ENCODE results near the gene OR4D10.
A peak's percentile ranks its signal among the peaks of the same experiment; 100 is the strongest.
"Not testable (repeated sequence)": the region's sequence is repeated elsewhere in the genome, so short reads cannot be mapped to it uniquely, and the experiment has no call there.

OR4D10 gene

DNA sequence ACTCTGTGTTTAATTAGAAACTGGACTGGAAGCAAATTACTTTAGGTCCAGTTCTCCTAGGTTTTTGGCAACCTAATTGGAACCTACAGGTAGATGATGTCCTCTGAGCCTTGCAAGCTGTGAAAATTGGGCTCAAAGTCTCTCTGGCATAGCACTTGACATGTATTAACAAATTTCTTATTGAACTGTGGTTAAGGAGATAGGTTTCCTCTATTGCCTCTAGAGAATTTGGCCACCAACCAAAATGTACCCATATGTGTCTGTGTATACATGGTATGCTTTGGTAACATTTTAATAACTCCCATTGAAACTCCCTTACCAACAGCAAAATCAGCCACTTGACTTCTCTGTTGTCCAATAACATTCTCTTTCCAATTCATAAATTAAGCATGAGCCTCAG, at the start of gene OR4D10:
Gene OR4D10, plus strand, starts transcription at position 301 of the 400 bp plus-strand sequence. CDS start 4,115 bp downstream, outside the sequence.
- no peak for DNase-seq

DNA sequence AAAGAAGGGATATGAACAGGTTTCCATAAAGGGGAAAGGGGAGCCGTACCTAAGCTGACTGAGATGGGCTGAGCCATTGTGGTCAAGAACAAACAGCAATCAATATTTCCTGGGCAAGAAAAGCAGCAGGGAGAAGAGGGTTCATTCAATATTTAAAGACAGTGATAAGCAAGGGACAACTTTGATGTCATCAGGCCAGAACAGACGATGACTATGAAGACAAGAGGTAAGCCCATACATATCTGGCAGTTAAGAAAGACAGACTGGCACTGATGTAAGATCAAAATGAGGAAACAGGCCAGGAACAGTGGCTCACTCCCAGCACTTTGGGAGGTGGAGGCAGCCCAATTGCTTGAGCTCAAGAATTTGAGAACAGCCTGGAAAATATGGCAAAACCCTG, 49.3 kb upstream of the OR4D10 start:
- no peak for DNase-seq

DNA sequence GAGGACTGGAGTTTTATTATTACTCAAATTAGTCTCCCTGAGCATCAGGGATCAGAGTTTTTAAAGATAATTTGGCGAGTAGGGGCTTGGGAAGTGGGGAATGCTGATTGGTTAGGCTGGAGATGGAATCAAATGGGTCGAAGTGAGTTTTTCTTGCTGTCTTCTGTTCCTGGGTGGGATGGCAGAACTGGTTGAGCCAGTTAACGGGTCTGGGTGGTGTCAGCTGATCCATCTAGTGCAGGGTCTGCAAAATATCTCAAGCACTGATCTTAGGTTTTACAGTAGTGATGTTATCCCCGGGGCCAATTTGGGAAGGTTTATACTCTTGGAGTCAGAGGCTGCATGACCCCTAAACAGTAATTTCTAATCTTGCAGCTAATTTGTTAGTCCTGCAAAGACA, 48.0 kb upstream of the OR4D10 start:
- DNase-seq: no peak

DNA sequence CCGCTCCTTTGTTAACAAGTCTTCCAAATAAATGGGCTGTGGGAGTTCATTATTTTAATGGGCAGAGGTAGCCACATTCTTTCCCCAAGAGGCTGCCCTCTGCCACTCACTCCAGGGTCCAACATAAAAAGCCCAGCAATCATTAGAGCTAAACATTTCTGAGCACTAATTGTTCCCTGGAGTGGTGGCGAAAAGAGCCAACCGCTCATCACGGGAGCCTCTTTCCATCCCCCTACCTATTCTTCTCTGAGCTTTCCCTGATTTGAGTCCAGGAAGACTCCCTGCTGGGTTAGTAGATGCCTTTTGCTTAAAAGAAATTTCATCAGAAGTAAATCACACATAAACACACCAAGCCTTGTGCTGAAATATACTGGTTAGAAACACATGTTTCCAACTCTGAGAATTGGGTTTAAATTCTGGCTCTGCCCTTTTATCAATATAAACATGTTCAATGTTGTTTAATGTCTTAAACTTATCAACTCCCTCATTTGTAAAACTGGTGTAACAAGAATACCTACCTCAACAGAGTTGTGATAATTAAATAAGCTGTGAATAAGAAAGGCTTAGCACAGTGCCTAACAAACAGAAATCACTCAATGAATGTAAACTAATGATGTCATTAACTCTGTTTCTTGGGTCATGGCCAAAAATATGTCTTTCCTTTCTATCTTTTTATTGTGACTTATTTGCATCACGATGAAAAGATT, 46.6 kb upstream of the OR4D10 start, which contains the start of gene OR5A2:
Gene OR5A2, minus strand, starts transcription at position 53 of the 707 bp plus-strand sequence. CDS start 3,460 bp downstream, outside the sequence.
- DNase-seq: peak; percentile 77

DNA sequence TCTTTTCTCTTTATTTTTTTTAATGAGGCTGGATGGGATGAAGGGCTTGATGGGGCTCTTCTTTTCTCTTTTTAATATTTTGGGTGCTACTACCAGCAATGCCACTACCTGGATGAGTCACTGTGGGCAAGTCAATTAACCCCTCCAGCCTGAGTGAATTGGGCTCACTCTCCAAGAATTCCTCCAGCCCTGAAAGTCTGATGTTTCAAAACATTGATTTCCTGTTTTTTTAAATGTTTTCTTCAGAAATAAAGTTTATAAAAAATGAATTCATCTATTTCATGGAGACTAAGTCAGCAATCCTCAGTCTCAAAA, 46.1 kb upstream of the OR4D10 start:
- DNase-seq: no peak

DNA sequence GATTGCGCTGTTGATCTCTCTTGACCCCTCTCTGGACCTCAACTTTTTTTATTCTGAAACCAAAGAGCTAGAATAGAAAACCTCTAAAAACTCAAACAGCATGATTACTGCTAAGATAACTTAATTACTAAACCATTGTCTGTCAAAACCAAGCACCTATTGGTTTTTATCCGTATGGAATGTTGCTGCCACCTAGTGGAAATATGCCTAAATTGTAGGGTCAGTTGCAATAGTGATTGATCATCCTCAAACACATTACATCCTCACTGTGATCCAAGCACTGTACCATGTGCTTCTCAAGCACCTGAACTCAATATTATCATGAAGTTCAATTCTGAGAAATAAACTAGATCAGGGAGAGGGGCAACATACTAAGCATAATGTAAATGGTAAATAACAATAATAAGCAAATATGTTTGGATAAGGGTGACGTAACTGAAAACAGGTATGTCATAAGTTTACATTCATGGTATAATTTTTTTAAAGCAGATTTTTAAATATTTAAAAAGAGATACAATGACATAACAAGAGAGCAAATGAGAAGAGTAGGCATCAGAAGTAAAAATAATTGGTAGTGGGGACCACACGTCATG, 43.1 kb upstream of the OR4D10 start:
- peak; percentile 50 for DNase-seq

DNA sequence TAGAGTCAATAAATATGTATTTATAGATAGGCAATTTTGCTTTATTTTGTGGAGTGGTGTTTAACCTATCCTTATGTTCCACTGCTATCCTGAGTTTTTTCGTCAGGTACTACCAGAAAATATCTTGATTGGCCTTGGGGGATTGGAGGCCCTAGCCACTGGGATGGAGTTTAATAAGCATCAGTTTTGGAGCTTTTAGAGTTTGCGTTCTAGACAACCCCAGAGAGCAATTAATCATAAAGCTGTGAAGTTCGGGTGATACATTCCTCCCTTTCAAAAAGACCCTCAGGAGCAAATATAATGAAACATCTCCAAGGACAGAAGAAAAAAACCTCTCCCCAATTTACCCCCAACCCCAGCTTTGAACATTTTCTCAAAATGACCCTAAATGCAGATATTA, 36.9 kb upstream of the OR4D10 start, which contains the start of gene OR5A1:
Gene OR5A1, plus strand, starts transcription at position 301 of the 400 bp plus-strand sequence. CDS start 6,700 bp downstream, outside the sequence.
- no peak for DNase-seq

DNA sequence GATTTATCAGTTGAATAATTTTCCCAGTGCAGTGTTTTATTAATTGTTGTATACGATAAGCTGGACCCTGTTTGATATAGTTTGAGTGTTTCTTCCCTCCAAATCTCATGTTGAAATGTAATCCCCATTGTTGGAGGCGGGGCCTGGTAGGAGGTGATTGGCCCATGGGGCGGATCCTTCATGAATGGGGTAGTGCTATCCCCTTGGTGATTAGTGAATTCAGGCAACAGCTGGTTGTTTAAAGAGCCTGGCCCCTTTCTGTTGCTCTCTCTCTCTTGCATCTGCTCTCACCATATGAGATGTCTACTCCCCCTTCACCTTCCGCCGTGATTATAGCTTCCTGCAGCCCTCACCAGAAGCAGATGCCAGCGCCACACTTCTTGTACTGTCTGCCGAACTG, 35.3 kb upstream of the OR4D10 start:
- no peak for DNase-seq

DNA sequence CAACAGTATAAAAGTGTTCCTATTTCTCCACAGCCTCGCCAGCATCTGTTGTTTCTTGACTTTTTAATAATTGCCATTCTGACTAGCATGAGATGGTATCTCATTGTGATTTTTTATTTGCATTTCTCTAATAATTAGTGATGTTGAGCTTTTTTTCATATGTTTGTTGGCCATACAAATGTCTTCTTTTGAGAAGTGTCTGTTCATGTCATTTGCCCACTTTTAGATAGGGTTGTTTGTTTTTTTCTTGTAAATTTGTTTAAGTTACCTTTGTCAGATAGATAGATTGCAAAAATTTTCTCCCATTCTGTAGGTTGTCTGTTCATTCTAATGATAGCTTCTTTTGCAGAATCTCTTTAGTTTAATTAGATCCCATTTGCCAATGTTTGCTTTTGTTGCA, 27.5 kb upstream of the OR4D10 start:
- DNase-seq: not testable (repeated sequence)

DNA sequence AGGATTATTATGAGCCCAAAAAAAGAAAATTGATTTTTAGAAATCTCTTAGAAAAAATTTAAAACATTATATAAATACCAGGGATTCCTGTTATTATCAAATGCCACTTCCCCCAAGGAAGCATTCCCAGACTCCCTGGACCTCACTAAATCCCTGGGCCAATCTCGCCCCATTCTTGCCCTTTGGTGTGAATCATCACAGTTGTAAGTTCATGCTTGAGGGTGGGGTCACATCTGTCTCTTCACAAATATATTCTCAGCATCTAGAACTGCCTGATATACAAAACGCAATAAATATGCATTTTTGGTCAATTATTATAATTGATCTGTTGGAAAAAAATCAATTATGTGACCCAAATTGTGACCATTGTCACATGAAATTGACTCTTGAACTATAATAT, 24.6 kb upstream of the OR4D10 start:
- DNase-seq: no peak

DNA sequence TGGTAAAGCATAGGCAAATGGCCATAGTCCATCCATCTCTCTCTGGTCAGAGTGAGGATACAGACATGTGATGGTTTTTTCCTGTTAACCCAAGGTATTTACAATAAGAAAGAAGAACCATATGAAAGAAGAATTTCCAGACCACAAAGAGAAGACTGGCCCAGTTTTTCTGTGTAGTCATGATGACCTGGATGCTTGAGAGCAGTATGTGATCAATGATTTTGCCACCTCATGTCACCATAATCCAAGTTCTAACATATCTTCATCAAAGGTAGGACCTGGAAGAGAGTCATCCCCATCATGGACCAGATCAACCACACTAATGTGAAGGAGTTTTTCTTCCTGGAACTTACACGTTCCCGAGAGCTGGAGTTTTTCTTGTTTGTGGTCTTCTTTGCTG, 16.5 kb upstream of the OR4D10 start, which contains the start of gene OR4D6:
Gene OR4D6, plus strand, starts transcription at position 301 of the 400 bp plus-strand sequence. Its CDS starts 0 bp downstream, at position 301.
- DNase-seq: no peak

DNA sequence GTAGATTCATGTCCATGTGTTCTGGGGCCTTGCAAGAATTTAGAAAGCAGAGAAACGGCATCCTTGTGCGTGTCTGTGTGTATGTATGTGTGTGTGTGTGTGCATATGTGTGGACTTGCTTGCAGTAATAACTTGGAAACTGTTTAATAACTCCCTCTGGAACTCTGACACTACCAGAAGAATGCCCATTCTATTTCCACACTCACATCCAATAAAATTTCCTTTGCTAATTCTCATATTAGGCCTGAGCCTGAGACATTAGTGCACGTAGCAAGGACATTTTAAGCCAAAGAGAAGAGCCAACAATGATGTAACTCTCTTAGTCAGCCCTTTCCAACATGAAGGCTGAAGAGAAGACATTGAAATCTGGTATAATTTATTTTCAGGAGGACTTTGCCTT, 13.2 kb upstream of the OR4D10 start:
- DNase-seq: no peak

DNA sequence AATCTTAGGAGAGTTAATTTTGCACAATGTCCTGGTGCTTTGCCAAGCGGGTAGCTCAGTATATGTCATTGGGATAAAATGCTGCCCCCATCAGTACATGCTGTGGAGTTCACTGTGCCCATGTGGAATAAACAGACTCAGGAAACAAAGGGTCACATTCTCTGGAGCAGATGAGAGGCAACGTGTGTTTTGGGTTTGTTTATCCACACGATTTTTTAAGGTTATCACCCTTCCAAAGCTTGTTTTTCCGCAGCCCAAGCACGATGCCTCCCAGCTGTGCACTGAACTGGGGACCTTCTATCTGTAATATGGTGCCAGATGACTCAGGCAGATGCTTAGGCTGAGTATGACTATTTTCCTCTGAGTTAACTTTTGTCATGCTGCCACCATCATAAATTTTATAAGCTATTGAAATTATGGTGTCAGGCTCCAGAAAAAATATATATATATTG, 9.9 kb upstream of the OR4D10 start:
- no peak for DNase-seq

DNA sequence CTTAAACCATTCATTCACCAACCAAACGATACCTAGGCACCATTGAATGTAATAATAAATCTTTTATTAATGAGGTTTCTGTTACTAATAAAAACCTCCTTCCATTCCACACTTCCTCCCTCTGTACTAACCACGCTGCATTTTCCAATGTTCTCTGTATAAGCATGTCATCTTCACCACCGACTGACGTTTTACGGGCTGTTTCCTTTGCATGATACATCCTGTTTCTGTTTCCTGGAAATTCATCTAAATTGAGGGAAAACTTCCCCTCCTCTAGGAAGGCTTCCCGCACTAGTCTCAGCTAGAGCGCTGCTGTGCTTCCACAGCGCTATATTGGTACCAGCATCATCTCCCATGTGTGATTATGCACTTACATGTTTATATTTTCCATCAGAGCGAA, 2.1 kb downstream of the OR4D10 start:
- DNase-seq: no peak

DNA sequence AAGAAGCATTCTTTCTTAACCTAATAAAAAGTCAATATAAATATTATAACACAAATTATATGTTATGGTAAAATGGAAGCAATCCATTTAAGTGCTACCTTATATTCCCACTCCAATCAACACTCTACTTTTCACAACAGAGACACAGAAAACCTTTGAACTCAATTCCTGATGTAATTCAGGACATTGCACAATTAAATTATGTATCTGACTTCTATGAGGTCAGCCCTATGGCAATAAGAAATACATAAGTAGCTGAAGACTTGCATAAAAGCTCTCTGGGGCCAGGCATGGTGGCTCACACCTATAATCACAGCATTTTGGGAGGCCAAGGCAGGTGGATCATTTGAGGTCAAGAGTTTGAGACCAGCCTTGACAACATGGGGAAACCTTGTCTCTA, 6.8 kb downstream of the OR4D10 start:
- DNase-seq: no peak

DNA sequence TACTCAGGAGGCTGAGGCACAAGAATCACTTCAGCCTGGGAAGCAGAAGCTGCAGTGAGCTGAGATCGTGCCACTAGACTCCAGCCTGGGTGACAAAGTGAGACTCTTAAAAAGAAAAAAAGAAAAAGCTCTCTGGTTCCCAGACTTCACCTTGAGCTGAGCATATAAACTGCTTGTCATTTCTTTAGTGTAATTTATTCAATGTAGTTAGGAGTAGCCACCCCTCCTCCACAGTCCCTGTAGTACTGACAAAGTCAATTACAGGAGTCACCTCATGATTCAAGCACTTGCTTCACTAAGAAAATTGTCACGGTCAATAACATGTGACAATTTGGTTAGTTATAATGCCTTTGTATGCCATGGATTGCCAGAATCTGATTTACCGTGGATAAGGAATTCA, 7.2 kb downstream of the OR4D10 start:
- DNase-seq: peak; percentile 1

DNA sequence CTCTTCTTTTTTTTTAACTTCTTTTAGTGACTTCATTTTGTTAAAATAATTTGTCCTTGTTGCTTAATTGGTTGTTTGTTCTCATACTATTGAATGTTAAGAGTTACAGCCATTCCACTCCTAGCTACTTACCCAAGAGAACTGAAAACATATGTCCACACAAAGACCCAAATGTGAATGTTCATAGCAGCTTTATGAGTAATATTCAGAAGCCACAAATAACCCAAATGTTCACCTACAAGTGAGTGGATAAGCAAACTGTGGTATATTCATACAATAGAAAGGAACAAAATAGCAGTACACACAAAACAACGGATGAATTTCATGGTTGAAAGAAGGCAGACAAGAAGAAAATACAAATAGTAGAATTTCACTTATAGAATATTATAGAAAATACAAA, 28.8 kb downstream of the OR4D10 start:
- no peak for DNase-seq

DNA sequence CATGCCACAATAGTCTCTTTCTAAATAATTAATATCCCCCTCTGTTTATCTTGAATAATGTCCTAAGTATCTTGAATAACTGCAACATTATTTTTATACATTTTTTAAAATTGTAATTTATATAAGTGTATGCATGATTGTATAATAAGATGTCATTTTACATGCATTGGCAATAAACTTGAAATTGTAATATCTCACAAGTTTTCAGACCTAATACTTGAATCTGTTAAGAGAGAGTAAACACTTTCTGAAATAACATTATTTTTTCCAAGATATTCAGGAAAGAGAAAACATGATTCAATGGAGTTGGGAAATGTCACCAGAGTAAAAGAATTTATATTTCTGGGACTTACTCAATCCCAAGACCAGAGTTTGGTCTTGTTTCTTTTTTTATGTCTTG, 30.2 kb downstream of the OR4D10 start, which contains the start of gene OR4D11:
Gene OR4D11, plus strand, starts transcription at position 301 of the 400 bp plus-strand sequence. Its CDS starts 0 bp downstream, at position 301.
- no peak for DNase-seq

DNA sequence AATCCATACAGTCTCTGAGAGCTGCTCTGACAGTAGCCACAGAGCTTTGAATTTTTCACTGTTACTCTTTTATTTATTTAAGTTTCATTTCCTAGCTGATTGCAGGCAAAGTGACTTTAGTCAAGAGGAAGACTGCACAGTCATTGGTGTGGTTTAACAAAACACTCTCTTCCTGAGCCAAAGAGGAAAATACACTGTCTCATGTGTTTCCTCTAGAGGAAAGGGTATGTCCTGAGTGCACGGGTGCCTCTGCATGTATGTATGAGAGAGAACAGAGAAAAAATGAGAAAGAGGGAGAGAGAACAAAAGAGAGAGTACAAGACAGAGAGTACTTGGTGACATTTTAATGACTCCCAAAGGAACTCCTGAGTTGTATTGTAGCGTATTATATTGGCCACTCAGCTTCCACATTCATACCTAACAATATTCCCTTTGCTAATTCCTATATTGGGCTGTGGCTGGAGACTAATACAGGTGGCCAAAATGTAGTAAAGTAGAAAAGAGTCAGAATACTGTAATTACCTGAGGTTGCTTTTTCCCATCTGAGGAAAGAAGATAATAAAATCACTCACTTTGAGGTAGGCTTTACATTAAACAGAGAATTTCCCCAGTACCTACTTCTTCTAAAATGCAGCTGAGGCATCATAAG, 38.0 kb downstream of the OR4D10 start, which contains the start of gene OR4D9:
Gene OR4D9, plus strand, starts transcription at position 599 of the 649 bp plus-strand sequence. CDS start 3,374 bp downstream, outside the sequence.
- DNase-seq: no peak

DNA sequence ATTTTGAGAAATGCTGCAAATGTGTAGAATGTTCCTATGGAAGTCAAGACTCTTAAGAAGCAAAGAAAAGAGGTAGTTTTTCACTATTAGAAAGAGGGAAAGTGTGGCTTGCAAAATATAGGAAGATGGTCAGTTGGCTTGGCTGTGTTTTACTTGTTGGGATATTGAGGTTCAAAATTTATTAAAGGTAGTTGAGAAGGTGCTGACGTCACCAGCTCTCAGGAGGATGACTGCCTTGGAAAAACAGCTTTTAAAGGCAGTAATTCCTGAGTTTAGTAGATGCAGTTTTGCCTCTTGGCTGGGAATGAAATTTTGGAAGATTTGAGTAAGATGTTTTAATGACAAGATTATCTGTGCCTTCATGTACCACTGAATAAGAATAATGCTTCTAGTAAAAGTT, 38.6 kb downstream of the OR4D10 start:
- DNase-seq: no peak

DNA sequence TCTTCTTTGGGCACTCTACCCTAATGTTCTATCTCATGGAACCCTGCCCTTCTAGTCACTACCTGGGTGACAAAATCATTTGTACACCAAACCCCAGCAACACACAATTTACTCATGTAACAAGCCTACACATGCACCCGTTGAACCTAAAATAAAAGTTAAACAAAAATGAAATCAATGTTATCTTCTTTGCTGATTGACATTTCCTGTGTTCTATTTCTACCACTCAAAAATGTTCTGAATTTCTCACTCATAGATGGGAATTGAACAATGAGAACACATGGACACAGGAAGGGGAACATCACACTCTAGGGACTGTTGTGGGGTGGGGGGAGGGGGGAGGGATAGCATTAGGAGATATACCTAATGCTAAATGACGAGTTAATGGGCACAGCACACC, 47.0 kb downstream of the OR4D10 start:
- DNase-seq: not testable (repeated sequence)

DNA sequence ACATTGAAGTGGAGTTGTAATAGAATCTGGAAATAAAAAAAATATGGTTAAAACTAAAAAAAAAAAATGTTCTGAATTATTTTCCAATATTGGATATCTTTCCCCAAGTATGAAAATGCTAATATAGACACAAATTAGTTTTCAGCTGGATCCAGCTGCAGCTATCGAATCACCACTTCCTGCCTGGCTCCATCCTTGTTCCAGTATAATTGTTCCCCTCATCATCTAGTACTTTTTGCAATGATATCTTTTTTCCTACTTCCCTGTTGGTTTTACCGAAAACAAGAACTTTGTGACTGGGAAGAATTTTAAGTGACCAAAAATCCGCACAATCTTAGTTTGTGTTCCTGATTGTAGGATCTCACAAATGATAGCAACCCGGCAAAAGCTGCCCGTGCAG, 47.6 kb downstream of the OR4D10 start:
- no peak for DNase-seq

DNA sequence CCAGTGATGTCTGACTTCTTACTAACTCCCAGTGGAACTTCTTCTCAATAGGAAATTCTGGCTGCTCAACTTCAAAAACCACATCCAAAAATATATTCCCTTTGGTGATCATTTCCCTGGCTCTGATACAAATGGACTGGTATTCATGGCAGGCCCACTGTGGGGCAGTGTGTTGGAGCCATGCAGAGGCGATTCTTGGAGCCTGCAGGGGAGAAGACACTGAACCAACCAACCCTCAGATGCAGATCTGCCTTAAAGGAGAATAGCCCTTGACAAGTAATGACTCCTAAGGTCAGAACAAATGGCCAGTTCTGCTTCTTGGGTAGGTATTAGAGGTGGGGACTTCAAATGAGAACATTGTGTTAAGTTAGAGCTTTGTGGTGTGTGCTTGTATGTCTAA, 50.4 kb downstream of the OR4D10 start:
- no peak for DNase-seq

DNA sequence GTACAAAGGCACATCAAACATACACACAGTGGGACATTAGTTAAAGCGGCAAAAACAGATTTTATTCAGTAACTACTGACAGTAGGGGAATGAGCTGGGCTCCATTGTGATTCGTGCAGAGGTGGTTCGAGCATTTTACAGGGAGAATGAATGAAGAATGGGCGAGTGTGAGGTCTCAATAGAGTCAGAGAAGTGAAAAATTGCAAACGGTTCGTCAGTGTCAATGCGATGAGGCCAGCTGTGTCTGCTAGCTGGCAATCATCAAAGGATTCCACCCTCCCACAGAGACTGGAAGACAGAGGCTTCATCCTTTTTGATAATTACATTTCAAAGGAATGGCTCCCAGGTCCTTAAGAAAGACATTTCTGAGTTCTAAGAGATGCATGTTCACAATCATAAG, 55.6 kb downstream of the OR4D10 start:
- peak; percentile 76 for DNase-seq

Data from retina (tissue), 1 donor.